GM12878 (cell line): ENCODE measurements around the gene SLC37A1. TPM values are rescaled to one million over a fixed set of nuclear protein-coding genes. Genes with fewer than 3 reads are reported as not detected.

Experiments used
- ATAC-seq: fragments of 200-7000 bp; cut with Tn5 transposase; 3 replicates; pipeline ENCODE4 v1.9.1; 2020; ENCODE audit warnings: mild to moderate bottlenecking, moderate library complexity
- BruUV-seq: library from RNA; stranded (reverse); fragments of 400-500 nt; replicated peaks from 2 replicates; lab custom pipeline; 2021; lab: Mats Ljungman, UMichigan
- CTCF ChIA-PET: fragments of 300-600 bp; sonication (Branson Sonifier 250); formaldehyde crosslinking; extraction: SDS; loops from one replicate; lab custom pipeline; 2021; ENCODE audit warnings: inconsistent platforms; lab: Yijun Ruan, JAX
- POLR2A ChIA-PET: fragments of 350-600 bp; formaldehyde crosslinking; extraction: SDS; loops from one replicate; lab custom pipeline; 2021; ENCODE audit warnings: inconsistent platforms; lab: Charles Lee
- RAD21 ChIA-PET: fragments of 300-600 bp; sonication (Branson Sonifier 250); formaldehyde crosslinking; loops from one replicate; lab custom pipeline; 2023; ENCODE audit warnings: antibody characterized with exemption; ENCODE audit not compliant: unreplicated experiment; lab: Charles Lee
- SMC1A ChIA-PET: fragments of 300-600 bp; sonication (Branson Sonifier 250); formaldehyde crosslinking; loops from one replicate; lab custom pipeline; 2023; ENCODE audit not compliant: unreplicated experiment, uncharacterized antibody; lab: Charles Lee
- DNase-seq: peaks from one replicate; pipeline ENCODE4 v3.0.0-alpha.2; 2011; ENCODE audit warnings: low read depth, low spot score
- FAIRE-seq: peaks from 3 replicates; lab custom pipeline; 2011; peaks lifted over from hg19 to GRCh38; lab: Jason Lieb, UNC
- H2AFZ ChIP-seq: 2 replicates; pipeline ENCODE4 v1.6.0; 2011; ENCODE audit warnings: low read depth, low read length, control low read depth; ENCODE audit not compliant: control insufficient read depth
- H3K27ac ChIP-seq: 2 replicates; pipeline ENCODE4 v1.5.1; 2011; ENCODE audit warnings: control low read depth; ENCODE audit not compliant: control insufficient read depth, insufficient read depth
- H3K27me3 ChIP-seq, 2 experiments: replicated peaks in 1 of 2; 2 replicates each; pipeline versions ENCODE4 v1.6.0 to v1.6.1; 2011; ENCODE audit warnings: low read length in 1 of 2; ENCODE audit not compliant: control insufficient read depth in 2 of 2, insufficient read depth in 2 of 2
- H3K36me3 ChIP-seq, 2 experiments: 2 replicates each; pipeline ENCODE4 v1.5.1; 2011; ENCODE audit warnings: low read length in 1 of 2; ENCODE audit not compliant: control insufficient read depth in 2 of 2, insufficient read depth in 2 of 2
- H3K4me1 ChIP-seq: 2 replicates; pipeline ENCODE4 v1.6.1; 2011; ENCODE audit warnings: mild to moderate bottlenecking, low read length, moderate library complexity, mixed read lengths; ENCODE audit not compliant: control insufficient read depth, insufficient read depth
- H3K4me2 ChIP-seq: 2 replicates; pipeline ENCODE4 v1.6.0; 2011; ENCODE audit warnings: control low read depth; ENCODE audit not compliant: control insufficient read depth, insufficient read depth
- H3K4me3 ChIP-seq: fragments of 200-600 bp; sonication (generic); 2 replicates; pipeline ENCODE4 v1.5.1; 2016
- H3K79me2 ChIP-seq: 2 replicates; pipeline ENCODE4 v1.6.0; 2011; ENCODE audit warnings: low read length; ENCODE audit not compliant: control insufficient read depth, insufficient read depth
- H3K9ac ChIP-seq: 2 replicates; pipeline ENCODE4 v1.8.0; 2011; ENCODE audit warnings: low read length, control low read depth, mixed read lengths; ENCODE audit not compliant: control insufficient read depth, insufficient read depth
- H3K9me3 ChIP-seq: replicated peaks from 3 replicates; pipeline ENCODE4 v1.5.1; 2011; ENCODE audit warnings: mild to moderate bottlenecking, low read length; ENCODE audit not compliant: control insufficient read depth, insufficient read depth
- H4K20me1 ChIP-seq: 2 replicates; pipeline ENCODE4 v1.6.0; 2011; ENCODE audit not compliant: control insufficient read depth, insufficient read depth
- CBX3 ChIP-seq: fragments of 200-600 bp; sonication (generic); IDR thresholded peaks from 2 replicates; pipeline ENCODE4 v1.6.1; 2016; ENCODE audit warnings: low read depth, borderline replicate concordance
- POLR2AphosphoS2 ChIP-seq: IDR thresholded peaks from 2 replicates; pipeline ENCODE4 v1.6.1; 2011; ENCODE audit warnings: low read depth, mild to moderate bottlenecking, low read length, improper control_type of control experiment, moderate library complexity
- SIX5 ChIP-seq: IDR thresholded peaks from 2 replicates; pipeline ENCODE4 v1.6.1; 2011; ENCODE audit warnings: mild to moderate bottlenecking, low read depth, low read length, moderate library complexity; ENCODE audit not compliant: severe bottlenecking
- STAT3 ChIP-seq: IDR thresholded peaks from 2 replicates; pipeline ENCODE4 v1.6.1; 2011; ENCODE audit warnings: low read depth, low read length, improper control_type of control experiment
- TCF7 ChIP-seq: IDR thresholded peaks from 2 replicates; pipeline ENCODE4 v1.6.1; 2014; ENCODE audit warnings: antibody characterized with exemption, borderline replicate concordance
- WGBS: methylation state at CpG from one replicate; pipeline ENCODE4 v1.1.6; 2016; ENCODE audit warnings: low lambda C conversion rate; ENCODE audit not compliant: insufficient replicate concordance, insufficient coverage; ENCODE audit errors: missing lambda C conversion rate; 5-methylcytosine and 5-hydroxymethylcytosine counted together
- in situ Hi-C: fragments of 300-500 bp; cut with MboI; formaldehyde crosslinking; loops from 9 replicates; pipeline ENCODE4 v1.14.3; 2018; ENCODE audit warnings: mixed read lengths
- intact Hi-C: fragments of 100-400 bp; cut with micrococcal nuclease; formaldehyde crosslinking; loops from one replicate; pipeline ENCODE4 v1.14.2; 2022; ENCODE audit not compliant: unreplicated experiment
- polyA plus RNA-seq, 11 experiments: library from polyadenylated mRNA; depleted of rRNA in 4 of 11; unstranded in 6 of 11; stranded (reverse) in 5 of 11; fragments of >200 nt; fragmentation: Nextera tagmentation in 4 of 11; fragmentation: Illumina TruSeq in 1 of 11; extraction: Ambion mirVana in 4 of 11; extraction: Trizol in 1 of 11; gene quantifications; 1 replicate in 1 of 11; 2 replicates in 10 of 11; pipeline versions ENCODE4 v1.2.1 to v1.2.3, GENCODE V29; 2011 to 2016; ENCODE audit warnings: inconsistent platforms in 2 of 11, missing spikeins in 2 of 11, low read depth in 1 of 11
- total RNA-seq, 4 experiments: library from RNA; depleted of rRNA in 3 of 4; stranded (reverse); fragments of >200 nt in 3 of 4; fragmentation: Illumina TruSeq in 1 of 4; extraction: Trizol in 1 of 4; gene quantifications; 2 replicates each; pipeline versions ENCODE4 v1.2.1 to v1.2.3, GENCODE V29; 2013 to 2021
- TF ChIP-seq, protein P1 (sequence below): IDR thresholded peaks from 2 replicates; pipeline ENCODE4 v1.6.1; 2012; ENCODE audit warnings: mild to moderate bottlenecking, low read depth, low read length
- TF ChIP-seq, protein P2 (sequence below): fragments of 450-650 bp; IDR thresholded peaks from 2 replicates; pipeline ENCODE4 v1.6.1; 2018; ENCODE audit warnings: mild to moderate bottlenecking, low read depth, moderate library complexity; ENCODE audit not compliant: partially characterized antibody
- TF ChIP-seq, protein P3 (sequence below): fragments of 450-650 bp; IDR thresholded peaks from 2 replicates; pipeline ENCODE4 v1.6.1; 2017; ENCODE audit warnings: low read depth, mild to moderate bottlenecking, moderate library complexity

SLC37A1 gene
- total and polyA plus RNA-seq, 10 of the 15 experiments (the other 5 are each of a cell fraction or from before 2014, with no cell fraction given) = 1.1 to 35.5 (median 24.4) TPM

DNA sequence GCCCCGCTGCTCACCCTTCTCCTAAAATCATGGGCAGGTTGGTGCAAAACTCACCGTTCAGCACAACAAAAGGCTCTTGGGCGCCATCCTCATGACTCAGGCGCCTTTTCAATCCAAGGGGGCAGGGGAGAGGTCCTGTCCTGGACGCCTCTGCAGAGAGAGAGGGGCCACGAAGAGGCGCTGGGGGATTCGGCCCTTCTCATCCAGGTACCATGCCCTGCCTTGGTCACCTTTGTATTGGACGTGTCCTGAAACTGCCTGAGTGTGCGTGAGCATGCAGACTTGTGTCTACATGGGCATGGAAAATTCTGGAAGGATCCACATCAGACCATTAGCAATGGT, 53.5 kb downstream of the SLC37A1 start:
- CTCF ChIA-PET = no interaction called here
- H3K4me2 ChIP-seq = no peak overlapping the region
- SMC1A ChIA-PET = no interaction called here
- no peaks in the 10 kb centered on the region for H3K27me3 ChIP-seq
- no peak overlapping the region for H2AFZ ChIP-seq
- no peak overlapping the region for H3K9ac ChIP-seq
- DNase-seq (no peak), FAIRE-seq (no peak), ATAC-seq (no peak)
- RAD21 ChIA-PET = no interaction called here
- no peaks in the 10 kb centered on the region for H3K9me3 ChIP-seq
- WGBS = 93% methylated on average over 10 of the region's 10 CpGs
- no TSS peak for BruUV-seq
- POLR2A ChIA-PET = interaction anchor here (1.2 kb wide), 1 partner anchor 100 kb away, joined by 3 read pairs; no protein-coding TSS in a partner anchor
- H3K27ac ChIP-seq = no peak overlapping the region
- peaks cover 1% of the 10 kb centered on the region for H3K4me1 ChIP-seq
- intact Hi-C loops = no loop called here
- no peak overlapping the region for H3K4me3 ChIP-seq
- no peaks in the 10 kb centered on the region for H4K20me1 ChIP-seq
- H3K79me2 ChIP-seq = no peaks in the 10 kb centered on the region
- in situ Hi-C loops = no loop called here
- TF ChIP-seq POLR2AphosphoS2 (no peak), STAT3 (no peak), TCF7 (no peak), SIX5 (no peak), CBX3 (no peak)
- TF ChIP-seq, protein P1, sequence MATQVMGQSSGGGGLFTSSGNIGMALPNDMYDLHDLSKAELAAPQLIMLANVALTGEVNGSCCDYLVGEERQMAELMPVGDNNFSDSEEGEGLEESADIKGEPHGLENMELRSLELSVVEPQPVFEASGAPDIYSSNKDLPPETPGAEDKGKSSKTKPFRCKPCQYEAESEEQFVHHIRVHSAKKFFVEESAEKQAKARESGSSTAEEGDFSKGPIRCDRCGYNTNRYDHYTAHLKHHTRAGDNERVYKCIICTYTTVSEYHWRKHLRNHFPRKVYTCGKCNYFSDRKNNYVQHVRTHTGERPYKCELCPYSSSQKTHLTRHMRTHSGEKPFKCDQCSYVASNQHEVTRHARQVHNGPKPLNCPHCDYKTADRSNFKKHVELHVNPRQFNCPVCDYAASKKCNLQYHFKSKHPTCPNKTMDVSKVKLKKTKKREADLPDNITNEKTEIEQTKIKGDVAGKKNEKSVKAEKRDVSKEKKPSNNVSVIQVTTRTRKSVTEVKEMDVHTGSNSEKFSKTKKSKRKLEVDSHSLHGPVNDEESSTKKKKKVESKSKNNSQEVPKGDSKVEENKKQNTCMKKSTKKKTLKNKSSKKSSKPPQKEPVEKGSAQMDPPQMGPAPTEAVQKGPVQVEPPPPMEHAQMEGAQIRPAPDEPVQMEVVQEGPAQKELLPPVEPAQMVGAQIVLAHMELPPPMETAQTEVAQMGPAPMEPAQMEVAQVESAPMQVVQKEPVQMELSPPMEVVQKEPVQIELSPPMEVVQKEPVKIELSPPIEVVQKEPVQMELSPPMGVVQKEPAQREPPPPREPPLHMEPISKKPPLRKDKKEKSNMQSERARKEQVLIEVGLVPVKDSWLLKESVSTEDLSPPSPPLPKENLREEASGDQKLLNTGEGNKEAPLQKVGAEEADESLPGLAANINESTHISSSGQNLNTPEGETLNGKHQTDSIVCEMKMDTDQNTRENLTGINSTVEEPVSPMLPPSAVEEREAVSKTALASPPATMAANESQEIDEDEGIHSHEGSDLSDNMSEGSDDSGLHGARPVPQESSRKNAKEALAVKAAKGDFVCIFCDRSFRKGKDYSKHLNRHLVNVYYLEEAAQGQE = no peak
- TF ChIP-seq, protein P2, sequence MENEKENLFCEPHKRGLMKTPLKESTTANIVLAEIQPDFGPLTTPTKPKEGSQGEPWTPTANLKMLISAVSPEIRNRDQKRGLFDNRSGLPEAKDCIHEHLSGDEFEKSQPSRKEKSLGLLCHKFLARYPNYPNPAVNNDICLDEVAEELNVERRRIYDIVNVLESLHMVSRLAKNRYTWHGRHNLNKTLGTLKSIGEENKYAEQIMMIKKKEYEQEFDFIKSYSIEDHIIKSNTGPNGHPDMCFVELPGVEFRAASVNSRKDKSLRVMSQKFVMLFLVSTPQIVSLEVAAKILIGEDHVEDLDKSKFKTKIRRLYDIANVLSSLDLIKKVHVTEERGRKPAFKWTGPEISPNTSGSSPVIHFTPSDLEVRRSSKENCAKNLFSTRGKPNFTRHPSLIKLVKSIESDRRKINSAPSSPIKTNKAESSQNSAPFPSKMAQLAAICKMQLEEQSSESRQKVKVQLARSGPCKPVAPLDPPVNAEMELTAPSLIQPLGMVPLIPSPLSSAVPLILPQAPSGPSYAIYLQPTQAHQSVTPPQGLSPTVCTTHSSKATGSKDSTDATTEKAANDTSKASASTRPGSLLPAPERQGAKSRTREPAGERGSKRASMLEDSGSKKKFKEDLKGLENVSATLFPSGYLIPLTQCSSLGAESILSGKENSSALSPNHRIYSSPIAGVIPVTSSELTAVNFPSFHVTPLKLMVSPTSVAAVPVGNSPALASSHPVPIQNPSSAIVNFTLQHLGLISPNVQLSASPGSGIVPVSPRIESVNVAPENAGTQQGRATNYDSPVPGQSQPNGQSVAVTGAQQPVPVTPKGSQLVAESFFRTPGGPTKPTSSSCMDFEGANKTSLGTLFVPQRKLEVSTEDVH = no peak
- TF ChIP-seq, protein P3, sequence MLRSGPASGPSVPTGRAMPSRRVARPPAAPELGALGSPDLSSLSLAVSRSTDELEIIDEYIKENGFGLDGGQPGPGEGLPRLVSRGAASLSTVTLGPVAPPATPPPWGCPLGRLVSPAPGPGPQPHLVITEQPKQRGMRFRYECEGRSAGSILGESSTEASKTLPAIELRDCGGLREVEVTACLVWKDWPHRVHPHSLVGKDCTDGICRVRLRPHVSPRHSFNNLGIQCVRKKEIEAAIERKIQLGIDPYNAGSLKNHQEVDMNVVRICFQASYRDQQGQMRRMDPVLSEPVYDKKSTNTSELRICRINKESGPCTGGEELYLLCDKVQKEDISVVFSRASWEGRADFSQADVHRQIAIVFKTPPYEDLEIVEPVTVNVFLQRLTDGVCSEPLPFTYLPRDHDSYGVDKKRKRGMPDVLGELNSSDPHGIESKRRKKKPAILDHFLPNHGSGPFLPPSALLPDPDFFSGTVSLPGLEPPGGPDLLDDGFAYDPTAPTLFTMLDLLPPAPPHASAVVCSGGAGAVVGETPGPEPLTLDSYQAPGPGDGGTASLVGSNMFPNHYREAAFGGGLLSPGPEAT = no peak
- peaks cover 13 to 15% of the 10 kb centered on the region in 2 experiments; a peak in 3 of 4 replicates for H3K36me3 ChIP-seq
